Endothelial cell of umbilical vein (primary cell): ENCODE results near the gene DAB1. TPM values are rescaled to one million over a fixed set of nuclear protein-coding genes. Genes with fewer than 3 reads are reported as not detected.

ENCODE experiments used
- BruUV-seq: library from RNA; stranded (reverse); fragments of 400-500 nt; replicated peaks from 2 replicates; lab custom pipeline; 2021; lab: Mats Ljungman, UMichigan
- CTCF ChIA-PET: fragments of 300-600, 350-600 bp; sonication (Branson Sonifier 250); formaldehyde crosslinking; loops from one replicate; lab custom pipeline; 2021; ENCODE audit warnings: antibody characterized with exemption, inconsistent platforms; lab: Charles Lee
- POLR2A ChIA-PET: fragments of 300-600, 350-600 bp; sonication (Branson Sonifier 250); formaldehyde crosslinking; loops from one replicate; lab custom pipeline; 2021; ENCODE audit warnings: antibody characterized with exemption, inconsistent platforms; lab: Charles Lee
- DNase-seq: peaks from one replicate; pipeline ENCODE4 v3.0.0-alpha.2; 2011; ENCODE audit warnings: low read depth, low spot score
- FAIRE-seq: peaks from 2 replicates; lab custom pipeline; 2011; peaks lifted over from hg19 to GRCh38; lab: Jason Lieb, UNC
- H2AFZ ChIP-seq: 2 replicates; pipeline ENCODE4 v1.6.0; 2012; ENCODE audit warnings: low read depth, low read length, control low read depth, inconsistent platforms
- H3K27ac ChIP-seq: 2 replicates; pipeline ENCODE4 v1.5.1; 2011; ENCODE audit warnings: low read depth, mild to moderate bottlenecking, control low read depth, low read length, moderate library complexity; ENCODE audit not compliant: insufficient read depth
- H3K27me3 ChIP-seq, 2 experiments: 2 replicates each; pipeline versions ENCODE4 v1.6.0 to v1.6.1; 2011; ENCODE audit warnings: low read length in 2 of 2, mixed read lengths in 1 of 2; ENCODE audit not compliant: control insufficient read depth in 2 of 2, insufficient read depth in 2 of 2
- H3K36me3 ChIP-seq, 2 experiments: 2 replicates in 1 of 2; 3 replicates in 1 of 2; pipeline ENCODE4 v1.5.1; 2011; ENCODE audit warnings: low read length in 2 of 2, mild to moderate bottlenecking in 1 of 2, moderate library complexity in 1 of 2; ENCODE audit not compliant: control insufficient read depth in 2 of 2, insufficient read depth in 2 of 2; ENCODE audit errors: extremely low read depth in 1 of 2
- H3K4me1 ChIP-seq: 3 replicates; pipeline ENCODE4 v1.5.1; 2011; ENCODE audit warnings: mild to moderate bottlenecking, low read length; ENCODE audit not compliant: control insufficient read depth, insufficient read depth; ENCODE audit errors: extremely low read depth
- H3K4me2 ChIP-seq: 2 replicates; pipeline ENCODE4 v1.6.1; 2011; ENCODE audit warnings: low read length, control low read depth, mixed read lengths; ENCODE audit not compliant: insufficient read depth
- H3K4me3 ChIP-seq, 3 experiments: fragments of 200-600 bp in 1 of 3; sonication (generic), shearing (Covaris generic) in 1 of 3; replicated peaks in 1 of 3; 2 replicates each; pipeline ENCODE4 v1.5.1; 2011 to 2016; ENCODE audit warnings: control low read depth in 3 of 3, low read length in 3 of 3, mild to moderate bottlenecking in 2 of 3, inconsistent platforms in 1 of 3, low read depth in 1 of 3, moderate library complexity in 1 of 3; ENCODE audit not compliant: insufficient read depth in 1 of 3
- H3K79me2 ChIP-seq: 2 replicates; pipeline ENCODE4 v1.6.0; 2012; ENCODE audit warnings: low read length, inconsistent platforms; ENCODE audit not compliant: control insufficient read depth, insufficient read depth
- H3K9ac ChIP-seq: replicated peaks from 2 replicates; pipeline ENCODE3; 2011; ENCODE audit warnings: low read length, control low read depth; ENCODE audit not compliant: insufficient read depth; ENCODE audit errors: extremely low read depth
- H3K9me1 ChIP-seq: replicated peaks from 3 replicates; pipeline ENCODE4 v1.6.0; 2011; ENCODE audit warnings: mild to moderate bottlenecking, low read length; ENCODE audit not compliant: control insufficient read depth, insufficient read depth; ENCODE audit errors: extremely low read depth
- H3K9me3 ChIP-seq: replicated peaks from 2 replicates; pipeline ENCODE4 v1.5.1; 2012; ENCODE audit warnings: low read length, inconsistent platforms; ENCODE audit not compliant: control insufficient read depth, insufficient read depth
- H4K20me1 ChIP-seq: replicated peaks from 2 replicates; pipeline ENCODE3; 2011; ENCODE audit warnings: mild to moderate bottlenecking, low read length; ENCODE audit not compliant: control insufficient read depth, insufficient read depth; ENCODE audit errors: extremely low read depth
- CTCF ChIP-seq, 2 donors: IDR thresholded peaks; 1 replicate in 1 of 2; 2 replicates in 1 of 2; pipeline ENCODE4 v1.5.1; 2011; ENCODE audit warnings: low read length in 2 of 2, mild to moderate bottlenecking in 2 of 2, moderate library complexity in 2 of 2, control low read depth in 1 of 2, inconsistent platforms in 1 of 2, low read depth in 1 of 2; ENCODE audit not compliant: insufficient read depth in 1 of 2; ENCODE audit errors: extremely low read depth in 1 of 2
- MAX ChIP-seq: IDR thresholded peaks from 2 replicates; pipeline ENCODE4 v1.6.1; 2011; ENCODE audit not compliant: insufficient read depth, insufficient read length
- POLR2A ChIP-seq: IDR thresholded peaks from 2 replicates; pipeline ENCODE4 v1.6.1; 2012; ENCODE audit warnings: low read depth, mild to moderate bottlenecking, control low read depth, low read length
- dilution Hi-C: fragments of 300-500 bp; cut with MboI; formaldehyde crosslinking; loops from one replicate; pipeline ENCODE4 v1.15.0; 2019; ENCODE audit warnings: low sequenced_read_pairs; ENCODE audit not compliant: extremely low pct_ligation_motif_present
- intact Hi-C: fragments of 100-400 bp; cut with micrococcal nuclease; formaldehyde crosslinking; loops from one replicate; pipeline ENCODE4 v1.10.0; 2022
- polyA plus RNA-seq, 4 experiments: library from polyadenylated mRNA; depleted of rRNA in 3 of 4; stranded (reverse) in 3 of 4; unstranded in 1 of 4; fragments of >200 nt; gene quantifications; 2 replicates each; pipeline versions ENCODE4 v1.2.1 to v1.2.3, GENCODE V29; 2011 to 2012; ENCODE audit warnings: missing spikeins in 1 of 4
- total RNA-seq: library from RNA; stranded (reverse); gene quantifications from 2 replicates; pipeline ENCODE4 v1.2.3, GENCODE V29; 2021

DAB1 gene
- total and polyA plus RNA-seq, 2 donors (not counting 3 experiments of a cell fraction or from before 2014, with no cell fraction given) = not detected

- dilution Hi-C loops = no loop called here
- BruUV-seq = no TSS peak
- POLR2A ChIA-PET = no interaction called here
Observed at GRCh38 chr1:57440096-57440495, 16.2 kb upstream of the DAB1 start.

More at GRCh38 chr1:57440096-57440495, 16.2 kb upstream of the DAB1 start:
- Histone ChIP-seq H3K4me3 (no peak overlapping the region), H2AFZ (no peak overlapping the region), H3K4me2 (no peak overlapping the region), H3K79me2 (no peaks in the 10 kb centered on the region), H3K9ac (no peak overlapping the region), H3K9me1 (no peaks in the 10 kb centered on the region), H3K4me1 (no peaks in the 10 kb centered on the region), H3K36me3 (no peaks in the 10 kb centered on the region), H3K9me3 (no peaks in the 10 kb centered on the region), H3K27ac (no peak overlapping the region), H4K20me1 (no peaks in the 10 kb centered on the region), H3K27me3 (no peaks in the 10 kb centered on the region)
- CTCF ChIA-PET = no interaction called here
- no peak for FAIRE-seq
- TF ChIP-seq POLR2A (no peak), CTCF (IDR thresholded peaks at IDR 0.05; ENCODE audit: extremely low read depth in 1 of 2, insufficient read depth in 1 of 2, low read depth in 1 of 2, low read length in 2 of 2) (no peak), MAX (no peak)
- intact Hi-C loops = no loop called here
- DNase-seq = no peak
